ENCODE data around the gene B4GALT2.

The B4GALT2 gene

GRCh38 chr1:43932786-43933385 is 46.1 kb upstream of the B4GALT2 start:
- DNase-seq (ENCODE audit: extremely low read depth, insufficient read length): no peak
- no peak for TF ChIP-seq CTCF (IDR thresholded peaks at IDR 0.05; ENCODE audit: insufficient read depth, low read length, poor library complexity, severe bottlenecking)
- no peaks in the 10 kb centered on the region for H3K27me3 ChIP-seq (replicated peaks; ENCODE audit: control insufficient read depth, insufficient read depth, low read length)
- no peaks in the 10 kb centered on the region; the same call in 1 of the 2 replicates for H3K36me3 ChIP-seq (ENCODE audit: control insufficient read depth, insufficient read depth, low read length)
- H3K4me3 ChIP-seq (replicated peaks; ENCODE audit: low read depth, low read length): no peak overlapping the region; the same call in 1 of the 2 replicates

- DNase-seq (ENCODE audit: extremely low read depth, insufficient read length): no peak
- Histone ChIP-seq H3K36me3 (ENCODE audit: control insufficient read depth, insufficient read depth, low read length) (no peaks in the 10 kb centered on the region; the same call in 1 of the 2 replicates), H3K4me3 (replicated peaks; ENCODE audit: low read depth, low read length) (peak within 1 kb of the TSS; percentile 10), H3K27me3 (replicated peaks; ENCODE audit: control insufficient read depth, insufficient read depth, low read length) (no peaks in the 10 kb centered on the region)
- no peak for TF ChIP-seq CTCF (IDR thresholded peaks at IDR 0.05; ENCODE audit: insufficient read depth, low read length, poor library complexity, severe bottlenecking)
These were observed 45.5 kb upstream of the B4GALT2 start, which contains the start of gene ARTN for GRCh38 chr1:43933386-43934100. Gene ARTN (plus strand): TSS chr1:43933801. CDS start chr1:43935657, 1,856 bp downstream.

GRCh38 chr1:43934101-43934985 is 44.7 kb upstream of the B4GALT2 start:
- peak; percentile 97 for TF ChIP-seq CTCF (IDR thresholded peaks at IDR 0.05; ENCODE audit: insufficient read depth, low read length, poor library complexity, severe bottlenecking)
- Histone ChIP-seq H3K36me3 (ENCODE audit: control insufficient read depth, insufficient read depth, low read length) (no peaks in the 10 kb centered on the region; the same call in 1 of the 2 replicates), H3K27me3 (replicated peaks; ENCODE audit: control insufficient read depth, insufficient read depth, low read length) (no peaks in the 10 kb centered on the region), H3K4me3 (replicated peaks; ENCODE audit: low read depth, low read length) (no peak overlapping the region; the same call in 1 of the 2 replicates)
- peak; percentile 51 for DNase-seq (ENCODE audit: extremely low read depth, insufficient read length)

GRCh38 chr1:43934986-43935324 is 44.1 kb upstream of the B4GALT2 start:
- no peaks in the 10 kb centered on the region; the same call in 1 of the 2 replicates for H3K36me3 ChIP-seq (ENCODE audit: control insufficient read depth, insufficient read depth, low read length)
- TF ChIP-seq CTCF (IDR thresholded peaks at IDR 0.05; ENCODE audit: insufficient read depth, low read length, poor library complexity, severe bottlenecking): no peak
- H3K27me3 ChIP-seq (replicated peaks; ENCODE audit: control insufficient read depth, insufficient read depth, low read length): no peaks in the 10 kb centered on the region
- no peak for DNase-seq (ENCODE audit: extremely low read depth, insufficient read length)
- H3K4me3 ChIP-seq (replicated peaks; ENCODE audit: low read depth, low read length): no peak overlapping the region

- no peaks in the 10 kb centered on the region; the same call in 1 of the 2 replicates for H3K36me3 ChIP-seq (ENCODE audit: control insufficient read depth, insufficient read depth, low read length)
- no peak overlapping the region for H3K4me3 ChIP-seq (replicated peaks; ENCODE audit: low read depth, low read length)
- DNase-seq (ENCODE audit: extremely low read depth, insufficient read length): peak; percentile 20
- no peak for TF ChIP-seq CTCF (IDR thresholded peaks at IDR 0.05; ENCODE audit: insufficient read depth, low read length, poor library complexity, severe bottlenecking)
- no peaks in the 10 kb centered on the region for H3K27me3 ChIP-seq (replicated peaks; ENCODE audit: control insufficient read depth, insufficient read depth, low read length)
These were observed 43.1 kb upstream of the B4GALT2 start for GRCh38 chr1:43935711-43936427.

Measured in GM06990 (cell line).